Daoy (cell line): Measurements from ENCODE around the gene SEMA5A. TPM values are rescaled to one million over a fixed set of nuclear protein-coding genes. Genes with fewer than 3 reads are reported as not detected.
"Not testable (repeated sequence)": the region's sequence is repeated elsewhere in the genome, so short reads cannot be mapped to it uniquely, and the experiment has no call there.

ENCODE experiments used
- DNase-seq: peaks from one replicate; pipeline ENCODE4 v3.0.0-alpha.2; 2015; ENCODE audit warnings: low read depth
- total RNA-seq: library from RNA; depleted of rRNA; stranded (reverse); fragments of >200 nt; shearing (Covaris generic); gene quantifications from 2 replicates; pipeline ENCODE4 v1.2.3, GENCODE V29; 2014

The SEMA5A gene
- total RNA-seq, 1 experiment from 2014 or later = 0.23 TPM

DNA sequence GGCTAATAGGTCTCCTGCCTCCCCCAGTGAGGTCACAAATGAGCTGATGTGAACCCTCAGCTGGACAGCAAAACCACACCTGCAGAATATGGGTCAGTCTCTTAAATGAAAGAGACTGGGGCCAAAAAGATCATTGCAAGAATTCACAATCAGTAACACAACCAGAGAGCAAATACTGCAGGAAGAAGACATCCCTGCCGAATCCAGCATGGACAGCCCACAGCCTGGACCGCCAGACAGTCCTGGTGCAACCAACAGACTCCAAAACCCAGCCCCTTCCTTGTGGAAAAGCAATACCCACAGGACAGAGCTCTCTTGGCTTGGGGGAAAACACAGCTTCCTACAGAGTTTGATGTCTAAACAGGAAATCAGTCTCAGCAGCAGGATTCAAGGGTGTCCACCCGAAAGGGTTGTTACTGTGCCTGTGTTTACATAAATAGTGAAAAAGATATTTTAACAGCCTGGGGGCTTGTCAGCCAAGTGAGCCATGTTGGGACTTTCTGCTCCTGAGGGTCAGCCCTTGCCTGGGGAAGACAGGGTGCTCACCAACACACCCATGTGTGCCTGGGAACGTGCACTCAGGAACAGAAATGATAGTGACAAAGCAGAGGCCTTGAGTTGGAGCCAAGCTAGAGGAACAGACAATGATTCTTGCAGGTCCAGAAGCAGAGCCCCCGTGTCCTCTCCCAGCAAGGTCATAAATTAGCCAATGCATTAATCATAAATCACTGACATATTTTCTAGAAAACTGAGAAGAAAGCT lies 106.2 kb downstream of the SEMA5A start:
- DNase-seq = no peak

DNA sequence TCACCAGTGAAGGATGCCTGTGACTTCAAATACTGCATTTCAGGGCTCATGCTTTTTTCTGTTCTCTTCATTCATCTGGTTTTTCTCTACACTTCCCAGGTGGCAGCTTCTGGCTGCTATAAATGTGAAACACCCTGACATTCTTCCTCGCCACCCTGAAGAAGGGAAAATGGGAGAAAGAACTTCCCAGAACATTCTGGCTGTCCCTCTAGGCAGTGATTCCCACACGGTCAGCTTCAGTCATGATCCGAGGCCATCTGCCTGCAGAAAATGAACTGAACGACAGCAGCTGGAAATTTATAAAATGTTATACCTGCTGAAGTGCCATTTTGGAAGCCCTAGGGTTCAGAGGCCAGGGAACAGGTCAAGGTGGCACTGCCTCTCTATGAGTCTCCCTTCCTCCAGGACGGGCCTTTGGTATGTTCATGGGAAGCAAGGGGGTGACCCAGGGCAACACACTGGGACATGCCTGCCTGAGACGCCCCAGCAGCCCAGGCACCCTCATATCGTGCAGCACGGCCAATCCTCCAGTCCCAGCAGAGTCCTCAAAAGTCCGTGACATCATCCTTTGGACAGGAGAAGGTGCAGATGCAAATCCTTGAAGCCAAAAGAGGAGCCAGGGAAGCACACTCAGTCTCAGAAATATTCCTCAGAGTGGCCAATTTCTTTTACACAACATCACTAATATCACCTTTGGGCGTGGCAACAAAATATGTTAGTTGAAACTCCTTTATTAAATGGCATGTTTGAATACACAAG lies 107.1 kb downstream of the SEMA5A start:
- no peak for DNase-seq

DNA sequence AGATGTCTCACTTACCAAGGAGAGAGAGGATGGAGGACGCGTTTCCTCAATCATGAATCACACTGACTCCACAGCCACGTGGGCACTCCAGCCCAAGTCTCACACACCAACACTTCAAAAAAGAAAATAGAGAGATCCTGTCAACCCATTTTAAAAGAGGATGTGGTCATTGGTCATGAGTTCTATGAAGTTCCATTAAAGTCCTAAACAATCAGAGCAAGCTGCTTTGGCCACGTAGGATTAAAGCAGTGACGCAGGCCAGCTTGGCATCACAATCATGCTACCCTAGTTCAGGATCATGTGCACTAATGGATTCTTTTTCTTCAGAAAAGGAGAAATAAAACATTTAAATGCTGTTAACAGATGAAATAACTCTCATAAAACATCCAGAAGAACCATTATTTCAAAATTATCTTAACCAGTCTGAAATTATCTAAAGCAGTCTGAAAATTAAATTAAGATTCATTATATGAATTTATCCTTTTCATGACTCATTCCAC lies 108.1 kb downstream of the SEMA5A start:
- DNase-seq = peak; percentile 29

DNA sequence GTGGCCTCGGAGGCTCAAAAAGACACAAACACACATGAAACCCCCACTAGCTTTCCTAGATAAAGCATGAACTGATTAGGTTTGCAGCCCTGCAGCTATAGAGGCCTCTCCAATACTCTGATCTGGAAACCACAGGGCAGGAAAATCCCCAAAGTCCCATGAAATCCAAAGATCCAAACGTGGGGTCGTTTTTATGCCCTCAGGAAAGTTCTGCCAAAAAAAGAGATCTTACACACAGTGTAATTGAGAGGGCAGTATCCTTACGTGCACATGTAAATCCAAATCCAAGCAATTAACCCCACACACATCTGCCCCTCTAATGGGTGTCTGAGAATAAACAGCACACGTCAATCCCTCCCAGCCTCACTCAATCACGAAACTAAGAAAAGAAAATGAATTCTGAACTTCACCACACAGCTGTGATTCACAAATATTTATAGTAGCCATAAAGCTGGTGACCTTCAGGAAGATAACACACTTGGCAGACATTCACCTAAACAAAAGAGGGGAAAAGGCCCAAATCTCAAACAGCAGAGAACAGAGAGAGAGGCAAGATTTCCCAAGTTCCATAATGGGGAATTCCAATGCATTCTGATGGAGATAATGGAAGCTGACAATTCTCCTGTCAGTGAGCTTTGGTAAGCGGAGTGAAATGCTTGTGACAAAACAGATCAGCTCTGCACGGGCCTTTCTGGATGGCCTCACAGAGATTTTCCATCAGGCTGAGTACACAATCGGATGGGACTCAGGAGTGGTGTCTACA lies 114.2 kb downstream of the SEMA5A start:
- no peak for DNase-seq

DNA sequence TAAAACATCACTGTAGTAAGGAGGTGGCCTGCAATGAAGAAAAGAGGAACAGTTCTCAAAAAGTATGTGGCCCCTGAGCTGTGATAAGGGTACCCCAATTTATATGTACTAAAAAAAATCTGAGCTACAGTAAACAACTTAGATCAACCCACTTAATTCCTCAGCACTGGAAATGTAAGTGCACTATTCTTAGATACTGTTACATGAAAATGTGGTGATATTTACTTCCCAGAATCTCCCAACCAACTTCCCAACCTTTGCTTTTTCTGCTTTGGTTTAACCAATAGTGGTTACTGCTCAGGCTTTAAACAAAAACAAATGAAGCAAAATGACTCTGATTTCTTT lies 114.8 kb downstream of the SEMA5A start:
- DNase-seq = no peak

DNA sequence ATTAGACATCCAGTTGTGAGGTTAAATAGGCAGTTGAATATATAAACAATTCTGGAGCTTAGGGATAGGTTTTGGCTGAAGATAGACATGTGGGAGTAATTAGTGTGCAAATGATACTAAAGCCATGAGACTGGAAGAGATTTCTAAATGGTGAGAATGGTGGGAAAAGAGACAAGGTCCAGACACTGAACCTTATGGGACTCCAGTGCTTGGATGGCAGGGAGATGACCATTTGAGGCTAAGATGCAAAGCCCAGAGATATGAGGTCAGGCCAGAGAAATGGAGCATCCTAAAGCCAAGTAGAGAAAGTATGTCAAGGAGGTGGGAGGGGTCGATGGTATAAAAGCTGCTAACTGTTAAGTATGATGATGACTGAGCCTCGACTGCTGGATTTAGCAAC lies 115.6 kb downstream of the SEMA5A start:
- no peak for DNase-seq

DNA sequence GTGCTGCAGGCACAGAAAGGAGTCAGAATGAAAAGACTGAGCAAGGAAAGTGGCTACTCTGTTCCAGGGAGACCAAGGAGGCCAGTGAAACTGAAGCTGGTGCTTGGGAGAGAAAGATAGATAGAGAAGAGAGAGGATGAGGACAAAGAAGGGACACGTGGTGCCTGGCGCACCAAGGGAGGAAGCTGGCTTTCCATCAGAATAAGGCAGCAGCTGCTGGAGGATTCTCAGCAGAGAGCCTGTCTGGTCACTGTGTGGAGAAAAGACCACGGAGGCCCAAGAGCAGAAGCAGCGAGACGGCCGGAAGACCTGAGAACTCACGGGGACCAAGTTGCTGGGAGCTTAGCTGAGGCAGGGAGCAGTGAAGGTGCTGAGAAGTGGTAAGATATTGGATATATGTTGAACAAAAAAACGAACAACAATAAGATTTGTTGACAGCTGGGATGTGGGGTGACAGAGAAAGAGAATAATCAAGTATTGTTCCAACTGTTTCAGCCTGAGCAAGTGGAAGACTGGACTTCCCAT lies 116.1 kb downstream of the SEMA5A start:
- no peak for DNase-seq

DNA sequence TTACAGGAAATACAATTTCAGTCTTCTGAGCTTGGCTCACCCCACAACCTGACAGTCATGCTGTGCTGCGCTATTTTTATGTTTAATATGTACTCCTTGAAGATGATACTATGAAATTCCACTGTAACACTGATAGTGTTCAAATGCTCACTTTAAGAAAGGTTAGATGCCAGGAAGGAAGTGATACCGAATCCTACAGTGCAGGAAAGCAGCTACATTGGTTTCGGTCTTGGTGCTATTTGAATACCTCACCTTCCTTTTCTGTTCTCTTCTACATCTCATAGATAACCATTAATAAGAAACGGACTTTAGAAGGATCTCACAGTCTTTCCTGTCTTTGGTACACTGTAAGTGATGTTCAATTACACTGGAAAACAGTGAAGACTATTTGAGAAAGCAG lies 117.6 kb downstream of the SEMA5A start:
- DNase-seq = no peak

DNA sequence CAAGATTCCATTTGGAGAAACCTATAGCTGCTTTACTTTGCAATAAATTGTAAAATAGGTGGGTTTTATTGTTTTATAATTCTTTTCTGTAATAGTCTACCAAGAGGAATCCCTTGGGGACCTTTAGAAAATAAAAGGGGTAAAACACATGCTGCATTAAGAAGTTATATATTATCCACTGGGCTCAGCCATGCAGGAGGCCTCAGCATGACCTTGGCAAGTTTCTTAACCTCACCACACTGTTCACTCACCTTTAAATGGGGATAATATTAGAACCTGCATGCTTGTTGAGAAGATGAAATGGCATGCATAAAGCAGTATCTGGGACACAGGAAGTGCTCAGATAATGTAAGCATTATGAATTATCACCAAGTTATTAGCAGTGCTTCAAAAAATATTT lies 120.2 kb downstream of the SEMA5A start:
- DNase-seq = no peak

DNA sequence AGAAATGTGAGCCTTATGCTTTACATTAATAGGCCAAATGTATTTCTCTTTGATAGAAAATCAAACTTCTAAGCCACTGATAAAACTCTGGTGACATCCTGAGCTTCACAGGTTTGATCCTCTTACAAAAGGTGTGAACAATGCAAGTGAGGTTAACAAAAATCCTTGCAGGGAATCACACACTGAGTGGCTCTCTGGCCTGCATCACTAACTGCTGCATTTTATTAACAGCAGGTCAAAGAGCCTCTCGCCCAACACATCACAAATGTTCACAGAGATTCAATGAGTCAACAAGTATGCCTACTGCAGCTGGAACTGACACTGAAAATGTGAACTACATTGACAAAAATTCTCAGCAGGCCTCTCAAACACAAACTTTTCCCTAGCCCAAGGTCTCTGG lies 122.3 kb downstream of the SEMA5A start:
- no peak for DNase-seq

DNA sequence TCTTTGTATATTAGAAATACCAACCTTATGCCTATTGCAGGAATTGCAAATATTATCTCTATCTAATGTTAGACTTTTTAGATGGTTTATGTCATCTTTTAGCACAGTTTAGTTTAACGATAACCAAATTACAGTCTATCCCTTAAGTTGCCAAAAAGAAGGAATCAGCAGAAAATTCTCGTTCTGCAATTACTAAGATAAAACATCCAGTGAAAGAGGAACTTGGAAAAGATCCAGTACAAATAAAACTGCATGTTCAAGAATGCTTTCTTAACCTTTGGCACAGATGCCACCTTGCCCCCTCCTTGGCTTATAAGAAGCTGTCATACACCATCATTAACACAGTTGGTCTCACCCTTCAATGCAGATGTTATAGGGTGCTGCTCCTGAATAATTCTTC lies 124.0 kb downstream of the SEMA5A start:
- no peak for DNase-seq

DNA sequence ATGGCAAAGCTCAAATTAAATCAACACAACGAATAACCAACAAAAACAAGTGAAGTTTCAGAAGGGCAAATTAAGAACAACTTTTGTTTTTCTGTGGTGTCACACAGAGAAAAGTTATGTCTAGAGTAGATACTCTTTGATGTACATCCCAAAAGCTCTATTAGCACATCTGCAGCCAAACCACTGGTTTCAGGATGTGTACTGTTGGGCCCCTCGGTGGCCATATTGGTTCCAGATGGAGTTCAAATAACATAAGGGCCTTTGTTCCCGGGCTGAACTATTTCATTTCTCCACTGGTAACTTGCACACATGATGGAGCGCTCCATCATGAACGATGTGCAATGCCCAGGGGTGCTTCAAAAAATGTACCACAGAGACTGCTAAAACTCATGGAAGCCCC lies 126.1 kb downstream of the SEMA5A start:
- no peak for DNase-seq

DNA sequence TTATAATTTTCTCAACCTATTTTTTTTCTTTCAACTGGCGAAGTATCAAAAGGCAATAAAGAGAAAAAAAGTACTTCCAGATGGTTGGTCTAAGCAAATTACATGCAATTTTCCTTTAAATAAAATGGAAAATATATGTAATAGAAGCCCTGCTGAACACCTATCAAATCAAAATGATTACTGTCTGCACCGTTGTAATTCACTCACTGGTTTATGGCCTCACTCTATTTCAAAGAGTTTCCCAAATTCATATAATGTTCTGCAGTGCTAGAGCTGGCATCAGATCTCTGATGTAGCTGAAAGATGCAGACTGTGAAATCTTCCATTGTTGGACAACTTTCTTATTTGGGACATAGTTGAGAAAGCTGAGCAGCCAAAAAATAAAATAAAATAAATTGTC lies 130.3 kb downstream of the SEMA5A start:
- DNase-seq = no peak

DNA sequence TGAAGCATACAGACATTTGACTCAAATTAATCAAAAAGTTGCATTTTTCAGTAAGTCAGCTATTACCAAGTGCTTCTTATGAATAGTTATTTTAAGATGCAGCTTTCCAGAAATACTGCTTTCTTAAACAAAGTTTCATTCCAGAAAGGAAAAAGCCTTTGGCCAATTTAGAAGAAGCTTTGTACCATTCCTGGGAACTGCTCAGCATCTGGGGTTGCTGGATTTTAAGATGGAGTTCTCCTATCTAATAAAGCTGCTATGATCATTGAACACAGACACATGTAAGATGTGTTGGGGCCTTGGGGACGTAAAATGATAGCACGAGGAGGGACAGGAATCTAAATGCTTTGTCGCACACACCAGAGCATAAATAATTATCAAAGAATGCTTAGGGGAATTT lies 130.8 kb downstream of the SEMA5A start:
- no peak for DNase-seq

DNA sequence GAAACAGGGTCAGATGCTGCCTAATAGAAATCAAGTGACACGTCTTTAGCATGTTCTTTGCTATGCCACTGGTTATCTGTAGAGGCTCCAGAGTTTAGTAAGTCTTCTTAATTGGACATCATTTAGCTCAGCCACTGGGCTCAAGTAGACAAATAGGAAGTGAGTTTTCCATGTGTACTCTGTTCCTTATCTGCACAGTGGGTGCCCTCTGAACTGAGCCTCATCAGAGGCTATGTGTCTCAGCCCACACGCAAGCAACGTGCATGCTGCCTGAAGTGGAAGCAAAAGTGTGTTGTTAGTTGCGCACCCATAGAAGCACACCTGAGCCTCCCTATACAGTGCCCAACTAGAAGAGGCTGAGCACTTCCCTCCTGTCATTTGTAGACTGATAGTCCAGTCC lies 134.7 kb downstream of the SEMA5A start:
- DNase-seq = no peak

DNA sequence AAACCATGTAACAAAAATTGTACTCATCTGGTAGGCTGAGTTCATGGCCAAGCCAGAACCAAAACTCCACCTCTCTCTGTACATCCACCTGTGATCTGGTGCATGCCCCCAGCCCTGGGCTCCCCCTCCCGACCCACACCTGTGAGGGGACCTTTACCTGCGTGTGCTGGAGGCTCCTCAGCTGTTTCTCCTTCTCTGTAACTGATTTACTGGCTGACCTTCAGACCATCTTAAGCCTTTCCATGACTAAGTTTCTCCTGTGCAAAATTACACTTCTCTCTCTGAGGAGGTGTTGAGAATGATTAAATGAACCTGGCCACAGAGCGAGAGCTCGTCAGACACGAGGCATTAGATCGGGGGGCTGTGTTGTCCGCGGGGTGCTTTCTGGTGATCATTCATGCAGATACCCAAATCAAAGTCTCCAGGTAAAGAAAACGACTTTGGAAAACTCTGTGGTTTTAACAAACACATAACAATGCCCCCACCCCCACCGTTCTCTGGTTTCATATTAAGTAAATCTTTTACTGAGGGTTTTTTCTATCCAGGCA lies 136.4 kb downstream of the SEMA5A start:
- DNase-seq = no peak

DNA sequence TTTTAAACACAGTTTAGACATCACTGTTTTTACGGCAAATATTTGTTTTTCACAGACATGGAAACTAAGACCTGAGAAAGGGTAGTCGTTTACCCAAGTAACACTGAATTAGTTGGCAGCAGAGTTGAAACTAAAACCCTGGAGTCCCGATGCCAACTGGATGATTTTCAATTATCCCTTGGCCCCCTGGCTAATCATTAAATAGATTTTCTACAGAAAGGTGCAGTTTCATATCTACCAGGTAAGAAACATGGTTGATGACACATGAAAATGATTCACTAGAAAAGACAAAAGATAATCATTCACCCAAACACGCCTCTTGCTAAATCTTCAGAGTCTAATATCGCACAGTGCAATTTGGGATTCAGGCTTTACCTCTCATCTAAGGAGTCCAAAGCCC lies 136.9 kb downstream of the SEMA5A start:
- no peak for DNase-seq

DNA sequence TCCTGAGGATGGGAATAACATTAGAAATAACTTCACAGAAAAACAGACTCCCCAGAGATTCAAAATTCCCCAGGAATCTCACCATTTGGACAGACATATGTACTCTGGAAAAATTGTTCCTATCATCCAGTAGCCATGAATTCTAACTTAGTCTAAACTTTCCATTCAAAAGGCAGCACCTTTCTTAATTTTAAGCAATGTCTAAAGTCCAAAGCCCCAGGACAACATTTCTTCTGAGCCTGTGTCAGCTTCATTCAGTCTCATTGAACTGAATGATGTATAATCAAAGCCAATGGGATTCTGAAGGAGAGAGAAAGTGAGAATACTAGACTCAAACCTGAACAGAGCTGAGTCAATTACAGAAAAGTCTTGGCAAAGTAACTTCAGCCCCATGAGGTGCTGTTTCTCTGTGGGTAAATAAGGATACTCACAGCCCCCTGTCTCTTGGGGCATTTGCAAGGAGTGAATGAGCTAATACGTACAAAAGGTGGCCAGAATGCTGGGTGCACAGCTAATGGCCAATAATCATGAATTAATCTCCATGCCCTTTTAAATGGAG lies 140.6 kb downstream of the SEMA5A start:
- no peak for DNase-seq

DNA sequence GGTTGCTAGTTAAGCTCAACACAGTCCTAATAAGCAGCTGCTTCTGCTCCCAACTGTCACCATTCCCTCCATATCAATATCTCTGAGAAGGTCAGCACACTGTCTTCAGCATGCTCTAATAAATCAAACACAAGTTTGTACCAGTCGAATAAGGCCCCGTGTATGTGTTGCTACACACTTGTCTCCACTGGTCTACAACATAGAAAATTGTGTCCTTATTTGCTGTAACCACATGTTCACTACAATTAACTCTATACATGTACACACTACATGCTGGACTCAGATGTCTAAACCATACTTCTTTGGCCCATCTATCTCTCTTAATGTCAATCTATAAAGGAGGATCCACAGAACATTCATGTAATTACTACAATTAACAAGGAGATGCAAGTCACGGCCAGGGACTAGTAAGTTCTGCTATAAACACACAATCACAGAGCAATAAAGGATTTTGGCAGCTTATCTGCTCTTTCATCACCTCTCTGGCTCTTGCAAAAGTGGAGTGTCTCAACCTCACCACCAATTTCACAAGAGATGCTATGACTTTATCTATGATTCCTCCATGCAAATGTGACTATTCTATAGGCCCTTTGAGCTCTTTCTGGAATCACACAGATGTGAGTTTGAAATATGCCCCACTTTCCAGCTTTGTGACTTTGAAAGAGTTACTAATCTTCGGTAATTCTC lies 143.9 kb downstream of the SEMA5A start:
- DNase-seq = no peak

DNA sequence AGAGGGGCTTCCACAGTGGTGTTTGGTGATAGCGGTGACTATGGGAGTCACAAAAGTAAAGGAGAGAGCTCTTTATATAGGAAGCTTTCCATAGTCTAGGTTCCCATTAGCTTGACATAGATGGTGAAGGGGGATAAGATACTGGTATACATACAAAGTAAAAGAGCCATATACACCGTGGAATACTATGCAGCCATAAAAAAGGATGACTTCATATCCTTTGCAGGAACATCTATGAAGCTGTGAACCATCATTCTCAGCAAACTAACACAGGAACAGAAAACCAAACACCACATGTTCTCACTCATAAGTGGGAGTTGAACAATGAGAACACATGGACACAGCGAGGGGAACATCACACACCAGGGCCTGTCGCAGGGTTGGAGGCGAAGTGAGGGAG lies 146.1 kb downstream of the SEMA5A start:
- DNase-seq = not testable (repeated sequence)

DNA sequence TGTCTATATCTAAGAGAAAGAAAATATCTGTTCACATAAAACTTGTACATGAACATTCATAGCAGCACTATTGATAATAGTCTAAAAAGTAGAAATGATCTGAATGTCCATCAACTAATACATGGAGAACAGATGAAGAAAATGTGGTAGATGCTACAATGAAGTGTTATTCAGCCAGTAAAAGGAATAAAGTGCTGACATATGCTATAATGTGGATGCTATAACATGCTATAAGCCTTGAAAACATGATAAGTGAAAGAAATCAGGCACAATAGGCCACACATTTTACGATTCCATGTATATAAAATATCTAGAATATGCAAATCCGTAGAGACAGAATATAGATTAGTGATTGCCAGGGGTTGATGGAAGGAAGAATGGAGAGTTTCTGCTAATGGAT lies 146.8 kb downstream of the SEMA5A start:
- no peak for DNase-seq
